ENCODE results near the gene GNMT. TPM values are rescaled to one million over a fixed set of nuclear protein-coding genes. Genes with fewer than 3 reads are reported as not detected.

The GNMT gene
- total and polyA plus RNA-seq, 4 donors, result 10.5 to 163 (median 130) TPM

DNA sequence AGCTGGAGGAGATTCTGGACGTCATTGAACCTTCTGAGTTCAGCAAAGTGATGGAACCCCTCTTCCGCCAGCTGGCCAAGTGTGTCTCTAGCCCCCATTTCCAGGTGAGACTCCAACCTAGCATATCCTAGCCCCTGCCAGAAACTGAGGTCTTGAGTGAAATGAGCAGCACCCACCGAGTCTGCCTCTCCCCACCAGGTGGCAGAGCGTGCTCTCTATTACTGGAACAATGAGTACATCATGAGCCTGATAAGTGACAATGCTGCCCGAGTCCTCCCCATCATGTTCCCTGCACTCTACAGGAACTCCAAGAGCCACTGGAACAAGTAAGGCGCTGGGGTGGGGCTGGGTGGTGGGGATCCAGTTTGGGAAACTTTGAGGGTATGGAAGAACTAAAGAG is 48.6 kb downstream of the GNMT start:
- Histone ChIP-seq H3K4me1 (ENCODE audit: control insufficient read depth in 4 of 4, insufficient read depth in 4 of 4, low read length in 3 of 4) (peaks cover 0 to 15% (median 13%) of the 10 kb centered on the region in 4 donors), H3K9ac (ENCODE audit: low read depth in 1 of 2, low read length in 2 of 2) (no peak overlapping the region), H3K27me3 (ENCODE audit: control insufficient read depth in 4 of 4, insufficient read depth in 4 of 4, low read length in 3 of 4) (no peaks in the 10 kb centered on the region), H3K36me3 (ENCODE audit: control insufficient read depth in 4 of 4, insufficient read depth in 3 of 4, low read depth in 1 of 4, low read length in 3 of 4) (peaks cover 2 to 54% (median 31%) of the 10 kb centered on the region in 4 donors), H3K27ac (ENCODE audit: low read depth in 1 of 2, low read length in 2 of 2) (no peak overlapping the region), H3K4me3 (ENCODE audit: low read depth in 1 of 3, low read length in 3 of 3) (no peak overlapping the region), H3K9me3 (ENCODE audit: control insufficient read depth in 4 of 4, low read length in 3 of 4) (no peaks in the 10 kb centered on the region)
- 77% methylated on average over 6 of the region's 6 CpGs for WGBS
- no peak for TF ChIP-seq TAF1 (conservative IDR thresholded peaks at IDR 0.05)
- TF ChIP-seq, protein P1, sequence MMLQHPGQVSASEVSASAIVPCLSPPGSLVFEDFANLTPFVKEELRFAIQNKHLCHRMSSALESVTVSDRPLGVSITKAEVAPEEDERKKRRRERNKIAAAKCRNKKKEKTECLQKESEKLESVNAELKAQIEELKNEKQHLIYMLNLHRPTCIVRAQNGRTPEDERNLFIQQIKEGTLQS (IDR thresholded peaks at IDR 0.05), result no peak
- TF ChIP-seq HNF4A (conservative IDR thresholded peaks at IDR 0.05), result no peak
- no peak for TF ChIP-seq EGR1 (IDR thresholded peaks at IDR 0.05; ENCODE audit: low read depth in 2 of 2)
- TF ChIP-seq FOXA2 (IDR thresholded peaks at IDR 0.05), result no peak
- no peak for TF ChIP-seq NR2F2 (IDR thresholded peaks at IDR 0.05)
- TF ChIP-seq, protein P2, sequence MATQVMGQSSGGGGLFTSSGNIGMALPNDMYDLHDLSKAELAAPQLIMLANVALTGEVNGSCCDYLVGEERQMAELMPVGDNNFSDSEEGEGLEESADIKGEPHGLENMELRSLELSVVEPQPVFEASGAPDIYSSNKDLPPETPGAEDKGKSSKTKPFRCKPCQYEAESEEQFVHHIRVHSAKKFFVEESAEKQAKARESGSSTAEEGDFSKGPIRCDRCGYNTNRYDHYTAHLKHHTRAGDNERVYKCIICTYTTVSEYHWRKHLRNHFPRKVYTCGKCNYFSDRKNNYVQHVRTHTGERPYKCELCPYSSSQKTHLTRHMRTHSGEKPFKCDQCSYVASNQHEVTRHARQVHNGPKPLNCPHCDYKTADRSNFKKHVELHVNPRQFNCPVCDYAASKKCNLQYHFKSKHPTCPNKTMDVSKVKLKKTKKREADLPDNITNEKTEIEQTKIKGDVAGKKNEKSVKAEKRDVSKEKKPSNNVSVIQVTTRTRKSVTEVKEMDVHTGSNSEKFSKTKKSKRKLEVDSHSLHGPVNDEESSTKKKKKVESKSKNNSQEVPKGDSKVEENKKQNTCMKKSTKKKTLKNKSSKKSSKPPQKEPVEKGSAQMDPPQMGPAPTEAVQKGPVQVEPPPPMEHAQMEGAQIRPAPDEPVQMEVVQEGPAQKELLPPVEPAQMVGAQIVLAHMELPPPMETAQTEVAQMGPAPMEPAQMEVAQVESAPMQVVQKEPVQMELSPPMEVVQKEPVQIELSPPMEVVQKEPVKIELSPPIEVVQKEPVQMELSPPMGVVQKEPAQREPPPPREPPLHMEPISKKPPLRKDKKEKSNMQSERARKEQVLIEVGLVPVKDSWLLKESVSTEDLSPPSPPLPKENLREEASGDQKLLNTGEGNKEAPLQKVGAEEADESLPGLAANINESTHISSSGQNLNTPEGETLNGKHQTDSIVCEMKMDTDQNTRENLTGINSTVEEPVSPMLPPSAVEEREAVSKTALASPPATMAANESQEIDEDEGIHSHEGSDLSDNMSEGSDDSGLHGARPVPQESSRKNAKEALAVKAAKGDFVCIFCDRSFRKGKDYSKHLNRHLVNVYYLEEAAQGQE (IDR thresholded peaks at IDR 0.05), result no peak
- no peak for TF ChIP-seq SP1 (IDR thresholded peaks at IDR 0.05)
- peak; percentile 51 to 75 for TF ChIP-seq RAD21 (IDR thresholded peaks at IDR 0.05)
- no peak for TF ChIP-seq YY1 (IDR thresholded peaks at IDR 0.05)
- TF ChIP-seq GABPA (IDR thresholded peaks at IDR 0.05 in 1 of 2, conservative IDR thresholded peaks at IDR 0.05 in 1 of 2), result no peak
- TF ChIP-seq, protein P3, sequence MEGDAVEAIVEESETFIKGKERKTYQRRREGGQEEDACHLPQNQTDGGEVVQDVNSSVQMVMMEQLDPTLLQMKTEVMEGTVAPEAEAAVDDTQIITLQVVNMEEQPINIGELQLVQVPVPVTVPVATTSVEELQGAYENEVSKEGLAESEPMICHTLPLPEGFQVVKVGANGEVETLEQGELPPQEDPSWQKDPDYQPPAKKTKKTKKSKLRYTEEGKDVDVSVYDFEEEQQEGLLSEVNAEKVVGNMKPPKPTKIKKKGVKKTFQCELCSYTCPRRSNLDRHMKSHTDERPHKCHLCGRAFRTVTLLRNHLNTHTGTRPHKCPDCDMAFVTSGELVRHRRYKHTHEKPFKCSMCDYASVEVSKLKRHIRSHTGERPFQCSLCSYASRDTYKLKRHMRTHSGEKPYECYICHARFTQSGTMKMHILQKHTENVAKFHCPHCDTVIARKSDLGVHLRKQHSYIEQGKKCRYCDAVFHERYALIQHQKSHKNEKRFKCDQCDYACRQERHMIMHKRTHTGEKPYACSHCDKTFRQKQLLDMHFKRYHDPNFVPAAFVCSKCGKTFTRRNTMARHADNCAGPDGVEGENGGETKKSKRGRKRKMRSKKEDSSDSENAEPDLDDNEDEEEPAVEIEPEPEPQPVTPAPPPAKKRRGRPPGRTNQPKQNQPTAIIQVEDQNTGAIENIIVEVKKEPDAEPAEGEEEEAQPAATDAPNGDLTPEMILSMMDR (IDR thresholded peaks at IDR 0.05; ENCODE audit: low read depth, low read length, missing input control), result peak; percentile 44
- TF ChIP-seq FOXA1 (IDR thresholded peaks at IDR 0.05), result no peak
- no peak for TF ChIP-seq HNF4G (IDR thresholded peaks at IDR 0.05)
- no peak for TF ChIP-seq JUND (IDR thresholded peaks at IDR 0.05)
- TF ChIP-seq, protein P4, sequence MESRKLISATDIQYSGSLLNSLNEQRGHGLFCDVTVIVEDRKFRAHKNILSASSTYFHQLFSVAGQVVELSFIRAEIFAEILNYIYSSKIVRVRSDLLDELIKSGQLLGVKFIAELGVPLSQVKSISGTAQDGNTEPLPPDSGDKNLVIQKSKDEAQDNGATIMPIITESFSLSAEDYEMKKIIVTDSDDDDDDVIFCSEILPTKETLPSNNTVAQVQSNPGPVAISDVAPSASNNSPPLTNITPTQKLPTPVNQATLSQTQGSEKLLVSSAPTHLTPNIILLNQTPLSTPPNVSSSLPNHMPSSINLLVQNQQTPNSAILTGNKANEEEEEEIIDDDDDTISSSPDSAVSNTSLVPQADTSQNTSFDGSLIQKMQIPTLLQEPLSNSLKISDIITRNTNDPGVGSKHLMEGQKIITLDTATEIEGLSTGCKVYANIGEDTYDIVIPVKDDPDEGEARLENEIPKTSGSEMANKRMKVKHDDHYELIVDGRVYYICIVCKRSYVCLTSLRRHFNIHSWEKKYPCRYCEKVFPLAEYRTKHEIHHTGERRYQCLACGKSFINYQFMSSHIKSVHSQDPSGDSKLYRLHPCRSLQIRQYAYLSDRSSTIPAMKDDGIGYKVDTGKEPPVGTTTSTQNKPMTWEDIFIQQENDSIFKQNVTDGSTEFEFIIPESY (IDR thresholded peaks at IDR 0.05), result no peak
- no peak for TF ChIP-seq RXRA (IDR thresholded peaks at IDR 0.05)
- DNase-seq (ENCODE audit: low spot score), result peak; percentile 46

DNA sequence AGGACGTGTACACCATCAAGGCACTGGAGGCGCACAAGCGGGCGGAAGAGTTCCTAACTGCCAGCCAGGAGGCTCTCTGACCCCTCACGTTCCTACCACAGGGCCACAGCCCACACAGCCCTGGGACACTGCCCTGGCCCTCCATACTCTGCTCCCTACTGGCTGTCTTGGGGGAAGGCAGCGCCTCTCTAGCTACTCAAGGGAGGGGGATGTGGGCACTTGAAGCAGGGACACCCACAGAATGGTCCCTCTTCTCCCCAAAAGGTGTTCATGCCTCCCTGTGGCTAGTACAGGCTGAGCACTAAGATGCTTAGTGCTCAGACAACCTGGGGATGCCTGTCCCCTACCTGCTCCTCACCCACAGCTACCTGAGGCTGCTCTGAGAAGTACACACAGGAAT is 50.7 kb downstream of the GNMT start:
- no peak overlapping the region for H3K4me3 ChIP-seq (ENCODE audit: low read depth in 1 of 3, low read length in 3 of 3)
- 91% methylated on average over 6 of the region's 6 CpGs for WGBS
- no peak overlapping the region for H3K27ac ChIP-seq (ENCODE audit: low read depth in 1 of 2, low read length in 2 of 2)
- no peak for DNase-seq (ENCODE audit: low spot score)
- H3K9me3 ChIP-seq (ENCODE audit: control insufficient read depth in 4 of 4, low read length in 3 of 4), result no peaks in the 10 kb centered on the region
- H3K36me3 ChIP-seq (ENCODE audit: control insufficient read depth in 4 of 4, insufficient read depth in 3 of 4, low read depth in 1 of 4, low read length in 3 of 4), result peaks cover 2 to 51% (median 31%) of the 10 kb centered on the region in 4 donors
- no peak overlapping the region for H3K9ac ChIP-seq (ENCODE audit: low read depth in 1 of 2, low read length in 2 of 2)
- peaks cover 3 to 30% (median 23%) of the 10 kb centered on the region in 4 donors for H3K4me1 ChIP-seq (ENCODE audit: control insufficient read depth in 4 of 4, insufficient read depth in 4 of 4, low read length in 3 of 4)
- no peaks in the 10 kb centered on the region for H3K27me3 ChIP-seq (ENCODE audit: control insufficient read depth in 4 of 4, insufficient read depth in 4 of 4, low read length in 3 of 4)
- TF ChIP-seq NR2F2 (IDR thresholded peaks at IDR 0.05) (no peak), HNF4G (IDR thresholded peaks at IDR 0.05) (no peak), SP1 (IDR thresholded peaks at IDR 0.05) (no peak), GABPA (IDR thresholded peaks at IDR 0.05 in 1 of 2, conservative IDR thresholded peaks at IDR 0.05 in 1 of 2) (no peak), FOXA1 (IDR thresholded peaks at IDR 0.05) (no peak), RXRA (IDR thresholded peaks at IDR 0.05) (no peak), RAD21 (IDR thresholded peaks at IDR 0.05) (no peak), JUND (IDR thresholded peaks at IDR 0.05) (no peak), FOXA2 (IDR thresholded peaks at IDR 0.05) (no peak)
- TF ChIP-seq, protein P2 (IDR thresholded peaks at IDR 0.05), result no peak
- TF ChIP-seq, protein P4 (IDR thresholded peaks at IDR 0.05), result no peak
- TF ChIP-seq, protein P5, sequence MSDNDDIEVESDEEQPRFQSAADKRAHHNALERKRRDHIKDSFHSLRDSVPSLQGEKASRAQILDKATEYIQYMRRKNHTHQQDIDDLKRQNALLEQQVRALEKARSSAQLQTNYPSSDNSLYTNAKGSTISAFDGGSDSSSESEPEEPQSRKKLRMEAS (IDR thresholded peaks at IDR 0.05), result no peak
